HG02938 (cell line): Measurements from ENCODE around the gene GSE1.

ENCODE experiments used
- ATAC-seq: cut with Tn5 transposase; IDR thresholded peaks from one replicate; pipeline ENCODE4 v1.9.1; 2021; ENCODE audit warnings: mild to moderate bottlenecking, moderate library complexity; ENCODE audit not compliant: unreplicated experiment

GSE1 gene

GRCh38 chr16:85573696-85574641, 39.2 kb upstream of the GSE1 start:
- ATAC-seq: no peak

DNA sequence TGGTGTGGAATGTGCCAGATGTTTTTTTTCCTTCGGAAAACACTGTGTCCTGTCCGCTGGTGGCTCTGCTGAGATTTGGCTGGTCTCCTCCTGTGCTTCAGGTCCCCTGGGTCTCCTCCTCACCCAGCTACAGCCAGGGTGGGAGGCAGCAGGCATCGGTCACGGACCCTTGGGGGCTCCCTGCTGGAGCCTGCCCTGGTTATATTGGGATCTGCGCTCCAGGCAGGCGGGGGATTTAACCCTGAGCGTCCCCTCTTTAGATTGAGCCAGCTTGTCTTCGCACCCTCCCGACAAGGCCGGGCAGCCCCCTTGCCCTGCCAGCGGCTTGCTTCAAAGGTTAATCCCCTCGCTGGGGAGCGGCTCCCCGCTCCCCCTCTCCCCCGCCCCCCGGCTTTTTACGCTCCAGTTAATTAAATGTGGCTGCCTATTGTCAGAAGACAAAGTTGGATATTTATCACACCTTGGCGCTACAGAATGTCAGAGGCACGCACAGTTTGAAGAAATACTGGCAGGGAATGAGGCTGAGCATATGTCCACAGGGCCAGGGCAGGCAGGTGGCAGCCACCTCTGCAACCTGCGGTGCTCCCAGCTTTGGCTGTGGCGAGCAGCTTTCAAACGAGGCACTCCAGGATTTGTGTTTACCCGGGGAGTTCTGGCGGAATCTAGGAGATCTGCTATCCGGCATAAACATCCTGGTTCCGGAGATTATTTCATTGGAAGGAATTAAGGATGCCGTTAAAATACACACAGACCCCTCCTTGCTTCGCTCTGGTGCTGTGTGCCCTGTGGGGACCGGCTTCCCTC, 38.2 kb upstream of the GSE1 start:
- no peak for ATAC-seq

GRCh38 chr16:85575920-85576319, 37.2 kb upstream of the GSE1 start:
- ATAC-seq: no peak

DNA sequence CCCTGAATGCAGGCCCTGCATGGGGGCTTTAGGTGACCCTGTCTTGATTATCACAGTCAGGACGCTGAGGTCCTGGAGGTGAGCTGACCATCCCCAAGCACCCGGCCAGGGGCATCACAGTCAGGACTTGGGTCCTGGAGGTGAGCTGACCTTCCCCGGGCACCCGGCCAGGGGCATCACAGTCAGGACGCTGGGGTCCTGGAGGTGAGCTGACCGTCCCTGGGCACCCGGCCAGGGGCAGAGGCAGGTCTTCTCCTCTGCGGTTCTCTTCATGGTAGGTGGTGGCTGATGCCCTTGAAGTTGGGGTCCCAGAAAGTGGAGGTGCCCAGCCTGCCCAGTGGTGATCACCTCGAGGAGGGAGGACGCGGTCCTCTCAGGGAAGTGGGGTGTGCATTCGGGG, 36.2 kb upstream of the GSE1 start:
- ATAC-seq: no peak

DNA sequence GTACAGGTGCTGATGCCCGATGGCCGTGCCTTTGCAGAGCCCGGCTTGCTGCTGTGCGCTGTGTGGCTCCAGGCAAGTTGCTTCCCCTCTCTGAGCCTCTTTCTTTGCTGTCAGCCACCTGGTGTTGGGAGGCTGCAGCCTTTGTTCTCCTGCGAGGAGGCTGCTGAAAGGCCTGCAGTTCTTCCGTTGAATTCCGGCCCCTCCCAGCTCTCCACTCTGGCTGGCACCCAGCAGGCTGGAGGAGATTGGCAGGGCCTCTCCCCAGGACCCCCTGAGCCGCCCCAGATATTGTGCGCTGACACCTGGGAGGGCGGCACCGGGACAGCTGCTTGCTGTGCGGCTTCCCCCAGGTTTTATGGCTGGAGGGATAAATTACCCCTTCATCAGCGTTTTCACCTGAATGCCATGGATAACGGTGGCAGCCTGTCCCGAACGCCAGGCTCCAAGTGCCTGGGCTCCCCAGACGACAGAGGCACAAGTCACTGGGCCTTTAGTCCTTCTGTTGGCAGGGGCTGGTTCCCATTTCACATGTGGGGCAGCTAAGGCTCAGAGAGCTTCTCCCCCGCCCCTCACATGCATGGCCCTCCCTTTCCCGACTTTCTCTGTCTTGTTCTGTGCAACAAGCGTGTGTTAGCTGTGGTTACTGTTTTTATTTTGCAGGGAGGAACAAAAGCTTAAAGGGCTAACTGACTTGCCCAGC, 35.1 kb upstream of the GSE1 start:
- ATAC-seq: no peak

DNA sequence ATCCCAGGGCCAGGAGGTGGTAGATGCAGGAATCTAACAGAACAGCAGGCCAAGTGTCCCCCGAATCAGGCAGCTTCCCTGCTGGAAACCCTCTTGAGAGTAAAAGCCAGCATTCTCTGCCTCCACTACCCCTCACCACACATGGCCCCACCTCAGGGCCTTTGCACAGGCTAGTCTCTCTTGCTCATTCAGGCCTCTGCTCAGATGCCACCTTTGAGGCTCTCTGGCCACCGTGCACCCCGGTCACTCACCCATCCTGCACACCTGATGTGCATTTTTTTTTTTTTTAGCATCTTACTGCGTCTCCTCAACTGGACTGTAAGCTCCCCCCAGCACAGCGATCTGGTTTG, 34.5 kb upstream of the GSE1 start:
- ATAC-seq: no peak

GRCh38 chr16:85579191-85579590, 33.9 kb upstream of the GSE1 start:
- ATAC-seq: no peak

GRCh38 chr16:85579923-85580580, 33.1 kb upstream of the GSE1 start:
- no peak for ATAC-seq

GRCh38 chr16:85580684-85581083, 32.4 kb upstream of the GSE1 start:
- ATAC-seq: no peak

- ATAC-seq: no peak
These were observed 30.7 kb upstream of the GSE1 start for GRCh38 chr16:85582229-85582991.

- no peak for ATAC-seq
These were observed 29.5 kb upstream of the GSE1 start for GRCh38 chr16:85583491-85584181.

GRCh38 chr16:85584267-85584666, 28.9 kb upstream of the GSE1 start:
- no peak for ATAC-seq

DNA sequence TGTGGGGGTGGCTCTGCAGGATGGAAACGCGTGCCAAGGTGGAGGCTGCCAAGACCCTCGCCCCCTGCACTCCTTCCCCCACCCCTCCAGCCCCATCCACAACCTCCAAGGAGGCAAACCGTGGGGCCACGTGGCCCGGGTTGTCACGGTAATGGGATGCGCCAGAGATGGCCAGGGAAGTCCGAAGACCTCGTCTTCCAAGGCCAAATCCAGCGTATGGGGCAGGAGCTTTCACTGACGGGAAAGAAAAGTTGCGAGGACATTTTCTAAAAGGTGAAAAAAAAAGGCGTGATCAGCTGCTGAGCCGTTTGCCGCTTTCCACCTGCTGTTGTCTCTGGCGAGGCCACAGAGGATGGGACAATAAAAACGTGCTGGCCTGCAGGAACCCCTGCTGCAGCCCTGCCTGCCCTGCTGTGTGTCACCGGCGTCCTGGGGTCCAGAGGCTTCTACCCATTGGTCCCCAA, 28.3 kb upstream of the GSE1 start:
- no peak for ATAC-seq

DNA sequence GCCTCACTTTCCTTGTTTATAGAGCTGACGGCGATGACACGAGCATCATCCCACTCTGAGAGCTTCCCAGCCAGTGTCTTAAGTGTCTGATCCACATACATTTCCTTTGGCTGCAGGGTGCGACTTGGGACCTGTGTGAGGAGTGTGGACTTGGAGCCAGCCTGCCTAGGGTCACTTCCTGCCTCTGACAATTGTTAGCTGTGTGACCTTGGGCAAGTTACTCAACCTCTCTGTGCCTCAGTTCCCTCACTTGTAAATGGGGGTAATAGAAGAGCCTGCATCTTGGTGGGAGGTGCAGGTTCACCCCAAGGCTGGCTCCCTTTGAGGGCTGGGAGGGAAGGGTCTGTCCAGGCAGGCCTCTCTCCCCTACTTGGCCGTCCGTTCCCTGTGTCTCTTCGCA, 27.4 kb upstream of the GSE1 start:
- ATAC-seq: no peak

DNA sequence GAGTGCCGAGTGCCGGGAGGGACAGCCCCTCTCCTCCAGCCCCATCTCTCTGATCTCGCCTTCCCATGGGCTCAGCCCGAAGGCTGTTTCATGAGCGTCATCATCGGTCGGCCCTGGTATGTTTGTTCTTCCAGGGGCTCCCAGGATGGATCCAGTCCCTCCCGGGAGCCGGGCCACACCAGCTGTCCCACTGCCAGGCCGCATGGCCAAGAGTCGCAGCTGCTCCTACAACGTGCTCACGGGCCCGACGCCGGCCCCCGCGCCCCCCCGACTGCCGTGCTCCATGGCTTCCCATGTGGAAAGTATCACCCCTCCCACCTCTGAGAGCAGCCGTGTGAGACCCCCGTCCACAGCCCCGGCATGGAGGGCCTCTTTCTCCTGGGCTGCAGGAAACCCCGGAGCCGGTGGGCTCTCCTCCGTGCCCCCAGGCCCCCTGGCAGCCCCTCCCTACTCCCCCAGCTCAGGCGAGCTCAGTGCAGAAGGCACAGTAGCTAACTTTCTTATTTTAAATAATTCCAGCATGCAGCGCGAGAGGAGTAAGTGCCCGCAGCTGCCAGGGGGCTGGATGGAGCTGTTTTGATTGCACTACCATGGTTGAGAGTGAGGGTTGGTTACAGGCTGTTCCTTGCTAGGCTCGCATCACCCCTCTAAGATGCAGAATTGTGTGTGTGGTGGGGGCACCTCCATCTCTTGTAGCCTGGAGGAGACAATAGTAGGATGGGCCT, 26.6 kb upstream of the GSE1 start:
- ATAC-seq: no peak

GRCh38 chr16:85587762-85588556, 25.2 kb upstream of the GSE1 start:
- no peak for ATAC-seq

DNA sequence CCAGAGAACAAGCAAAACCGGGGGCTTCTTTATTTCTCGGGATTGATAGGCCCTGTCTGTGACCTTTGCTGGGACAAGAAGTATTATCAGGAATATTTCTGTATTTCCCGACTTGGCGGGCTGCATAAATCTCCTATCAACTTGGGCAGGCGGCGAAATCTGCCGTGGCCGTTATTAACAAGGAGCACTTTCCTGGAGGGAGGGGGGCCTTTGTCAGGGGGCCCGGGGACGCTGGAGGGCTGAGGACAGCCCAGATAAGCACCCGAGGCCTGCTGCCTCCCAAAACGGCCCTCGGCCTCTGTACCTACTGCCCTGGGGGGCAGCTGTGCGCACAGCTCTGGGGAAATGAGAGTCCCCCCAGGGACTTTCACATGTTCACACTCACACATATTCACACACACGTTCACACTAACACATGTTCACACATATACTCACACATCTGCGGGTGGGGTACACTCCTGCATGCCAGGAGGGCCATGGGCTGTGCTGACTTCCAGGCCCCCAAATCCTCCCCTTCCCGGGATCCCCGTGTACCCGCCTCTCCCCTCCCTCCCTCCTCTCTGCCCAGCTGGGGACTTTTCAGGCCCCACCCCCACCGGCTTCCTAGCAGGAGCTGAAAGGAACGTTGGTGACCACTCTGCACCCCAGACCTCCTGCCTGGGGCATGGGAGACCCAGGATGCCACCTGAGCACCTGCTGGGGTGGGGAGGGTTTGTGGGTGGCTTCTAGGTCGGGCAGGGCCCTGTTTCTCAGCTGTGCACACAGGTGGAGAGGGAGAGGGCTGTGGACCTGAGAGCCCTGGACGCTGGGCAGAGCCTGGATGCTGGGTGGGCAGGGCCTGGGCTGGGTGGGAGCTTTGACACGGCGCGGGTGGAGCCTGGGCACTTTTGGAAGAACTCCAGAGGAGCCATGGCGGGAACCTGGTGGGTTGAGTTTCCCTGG, 24.3 kb upstream of the GSE1 start:
- no peak for ATAC-seq
